NB4 (cell line): Measurements from ENCODE around the gene ZNF598.

Source experiments
- DNase-seq: peaks from one replicate; pipeline ENCODE4 v3.0.0; 2010; ENCODE audit warnings: low read depth
- H3K4me3 ChIP-seq: one replicate; pipeline ENCODE4 v1.5.1; 2011; ENCODE audit warnings: mild to moderate bottlenecking, low read depth, low read length, moderate library complexity
- CTCF ChIP-seq: IDR thresholded peaks from one replicate; pipeline ENCODE4 v1.5.1; 2012; ENCODE audit warnings: low read depth, low read length
- MAX ChIP-seq: IDR thresholded peaks from 2 replicates; pipeline ENCODE4 v1.6.1; 2011; ENCODE audit warnings: low read depth, low read length
- MYC ChIP-seq: IDR thresholded peaks from 2 replicates; pipeline ENCODE4 v1.6.1; 2011; ENCODE audit warnings: low read depth, low read length
- POLR2A ChIP-seq: IDR thresholded peaks from 2 replicates; pipeline ENCODE4 v1.6.1; 2011; ENCODE audit warnings: mild to moderate bottlenecking; ENCODE audit not compliant: insufficient read length; ENCODE audit errors: extremely low read depth

Gene ZNF598

GRCh38 chr16:1950047-1950446, 59.6 kb downstream of the ZNF598 start:
- TF ChIP-seq MYC (no peak), POLR2A (no peak), MAX (no peak), CTCF (no peak)
- no peak overlapping the region for H3K4me3 ChIP-seq
- DNase-seq, result no peak

- H3K4me3 ChIP-seq, result no peak overlapping the region
- TF ChIP-seq POLR2A (no peak), MAX (no peak), CTCF (no peak), MYC (no peak)
- DNase-seq, result no peak
Measured at GRCh38 chr16:1949507-1949906, 60.1 kb downstream of the ZNF598 start.
